ENCODE measurements around the gene PITPNM1.

DNA sequence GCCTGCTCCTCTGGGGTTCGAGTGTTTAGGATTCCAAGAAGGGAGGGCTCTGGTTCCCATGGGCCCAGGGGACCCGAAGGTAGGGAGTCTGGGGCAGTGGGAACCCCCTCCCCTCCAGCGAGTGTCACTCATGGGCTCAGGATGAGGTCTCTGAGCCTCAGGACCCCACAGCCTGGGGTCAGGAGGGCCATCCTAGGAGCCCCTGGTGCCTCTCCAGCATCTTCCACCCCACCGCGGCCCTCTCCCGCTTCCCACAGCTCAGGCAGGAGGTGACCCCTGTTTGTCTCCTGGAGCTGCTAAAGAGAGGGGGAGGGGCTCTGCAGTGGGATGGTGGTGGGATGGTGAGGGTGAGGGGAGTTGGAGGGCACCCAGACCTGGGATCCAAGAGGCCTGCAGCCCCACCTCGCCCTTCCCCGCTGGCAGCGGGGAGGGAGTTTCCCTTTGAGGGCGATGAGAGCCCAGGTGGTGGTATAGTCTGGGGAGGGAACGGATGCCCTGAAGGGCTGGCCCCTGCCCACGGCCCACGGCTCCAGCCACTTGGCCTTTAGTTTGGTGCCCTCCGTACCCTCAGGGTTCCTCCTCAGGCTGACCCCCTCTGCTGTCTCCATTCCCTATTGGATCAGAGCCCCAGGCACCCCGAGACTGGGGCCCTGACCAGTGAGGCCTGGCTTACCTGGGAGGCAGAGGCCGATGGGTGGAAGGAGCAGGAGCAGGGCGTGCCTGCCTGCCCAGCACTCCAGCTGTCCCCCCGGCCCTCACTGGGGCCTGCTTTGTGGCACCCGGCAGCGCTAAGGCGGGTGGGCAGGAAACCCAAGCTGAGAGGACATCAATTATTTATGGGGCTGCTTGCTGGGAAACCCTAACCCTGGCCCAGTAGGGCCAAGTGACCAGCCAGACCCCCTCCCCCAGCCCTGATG is 51.1 kb downstream of the PITPNM1 start:
- no peak for TF ChIP-seq POLR2AphosphoS5 (IDR thresholded peaks at IDR 0.05)
- TF ChIP-seq, protein P1, sequence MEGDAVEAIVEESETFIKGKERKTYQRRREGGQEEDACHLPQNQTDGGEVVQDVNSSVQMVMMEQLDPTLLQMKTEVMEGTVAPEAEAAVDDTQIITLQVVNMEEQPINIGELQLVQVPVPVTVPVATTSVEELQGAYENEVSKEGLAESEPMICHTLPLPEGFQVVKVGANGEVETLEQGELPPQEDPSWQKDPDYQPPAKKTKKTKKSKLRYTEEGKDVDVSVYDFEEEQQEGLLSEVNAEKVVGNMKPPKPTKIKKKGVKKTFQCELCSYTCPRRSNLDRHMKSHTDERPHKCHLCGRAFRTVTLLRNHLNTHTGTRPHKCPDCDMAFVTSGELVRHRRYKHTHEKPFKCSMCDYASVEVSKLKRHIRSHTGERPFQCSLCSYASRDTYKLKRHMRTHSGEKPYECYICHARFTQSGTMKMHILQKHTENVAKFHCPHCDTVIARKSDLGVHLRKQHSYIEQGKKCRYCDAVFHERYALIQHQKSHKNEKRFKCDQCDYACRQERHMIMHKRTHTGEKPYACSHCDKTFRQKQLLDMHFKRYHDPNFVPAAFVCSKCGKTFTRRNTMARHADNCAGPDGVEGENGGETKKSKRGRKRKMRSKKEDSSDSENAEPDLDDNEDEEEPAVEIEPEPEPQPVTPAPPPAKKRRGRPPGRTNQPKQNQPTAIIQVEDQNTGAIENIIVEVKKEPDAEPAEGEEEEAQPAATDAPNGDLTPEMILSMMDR (IDR thresholded peaks at IDR 0.05; ENCODE audit: poor library complexity, severe bottlenecking): no peak
- TF ChIP-seq EP300 (conservative IDR thresholded peaks at IDR 0.05; ENCODE audit: poor library complexity, severe bottlenecking): no peak
- no peak for TF ChIP-seq EZH2 (IDR thresholded peaks at IDR 0.05; ENCODE audit: borderline replicate concordance, insufficient read depth, low read length, poor library complexity, severe bottlenecking)
- TF ChIP-seq TAF1 (IDR thresholded peaks at IDR 0.05; ENCODE audit: low read depth): no peak
- TF ChIP-seq RAD21 (conservative IDR thresholded peaks at IDR 0.05): no peak
